GM18858 (cell line): ENCODE data around the gene EEA1.

Experiments used
- ATAC-seq: cut with Tn5 transposase; IDR thresholded peaks from one replicate; pipeline ENCODE4 v1.9.1; 2021; ENCODE audit not compliant: unreplicated experiment

Gene EEA1

DNA sequence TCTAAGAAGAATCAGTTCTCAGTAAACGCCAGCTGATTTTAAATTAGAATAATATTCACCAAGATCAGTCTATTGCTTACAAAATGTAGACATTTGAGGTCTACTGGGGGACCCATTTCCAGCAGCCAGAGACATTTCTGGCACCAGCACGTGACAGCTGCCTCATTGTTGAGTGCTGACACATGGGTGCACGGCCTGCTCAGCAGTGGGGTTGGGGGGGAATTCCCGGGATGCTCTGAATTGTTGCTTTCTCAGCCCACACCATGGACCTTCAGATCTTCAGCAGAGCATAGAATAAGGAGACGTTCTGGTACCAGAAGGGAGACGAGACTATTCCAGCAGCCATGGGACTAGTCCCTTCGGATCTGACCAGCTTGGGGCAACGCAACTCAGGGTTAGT is 208.0 kb downstream of the EEA1 start:
- ATAC-seq: no peak
